ENCODE measurements around the gene GNAO1. TPM values are rescaled to one million over a fixed set of nuclear protein-coding genes. Genes with fewer than 3 reads are reported as not detected.

Gene GNAO1
- total and polyA plus RNA-seq, 2 donors (not counting 1 experiment from before 2014, with no cell fraction given), result 0.13 to 5.1 TPM

- 98% methylated on average over 22 of the region's 26 CpGs for WGBS (ENCODE audit: insufficient coverage)
- intact Hi-C loops (cut with micrococcal nuclease), result no loop called here
- no peaks in the 10 kb centered on the region for H3K9me3 Mint-ChIP-seq (ENCODE audit: insufficient read depth)
Observed at GRCh38 chr16:56363781-56364565, 172.7 kb downstream of the GNAO1 start.

More at GRCh38 chr16:56363781-56364565, 172.7 kb downstream of the GNAO1 start:
- ATAC-seq (ENCODE audit: low read depth), result no peak
- H3K27ac Mint-ChIP-seq, result no peak overlapping the region
- Histone ChIP-seq H3K9me3 (ENCODE audit: control extremely low read depth in 1 of 3, control insufficient read depth in 2 of 3, insufficient read depth in 1 of 3, low read length in 2 of 3) (no peaks in the 10 kb centered on the region), H3K27me3 (replicated peaks in 1 of 4; ENCODE audit: control extremely low read depth in 1 of 4, control insufficient read depth in 3 of 4, insufficient read depth in 4 of 4, low read length in 3 of 4) (no peaks in the 10 kb centered on the region), H3K4me1 (ENCODE audit: control insufficient read depth in 2 of 2, insufficient read depth in 2 of 2, low read length in 2 of 2) (no peaks in the 10 kb centered on the region), H3K9ac (ENCODE audit: low read length) (no peak overlapping the region), H4K20me1 (ENCODE audit: control insufficient read depth, insufficient read depth, low read length, poor library complexity, severe bottlenecking) (peaks cover 24% of the 10 kb centered on the region), H3K79me2 (ENCODE audit: control insufficient read depth, insufficient read depth, low read length) (peaks cover 3% of the 10 kb centered on the region), H3K4me3 (ENCODE audit: control extremely low read depth in 1 of 5, extremely low read depth in 1 of 5, insufficient read depth in 1 of 5, low read depth in 2 of 5, low read length in 4 of 5) (no peak overlapping the region), H3K36me3 (replicated peaks in 1 of 2; ENCODE audit: control extremely low read depth in 1 of 2, control insufficient read depth in 1 of 2, extremely low read depth in 1 of 2, insufficient read depth in 2 of 2, low read length in 1 of 2) (peaks cover 5 to 84% of the 10 kb centered on the region in 2 experiments), H2AFZ (ENCODE audit: insufficient read depth, low read depth, low read length, poor library complexity, severe bottlenecking) (no peak overlapping the region), H3K27ac (ENCODE audit: low read length in 2 of 2) (no peak overlapping the region), H3K4me2 (replicated peaks; ENCODE audit: low read depth, low read length, poor library complexity, severe bottlenecking) (no peak overlapping the region)
- TF ChIP-seq CTCF (IDR thresholded peaks at IDR 0.05) (no peak), EZH2 (IDR thresholded peaks at IDR 0.05; ENCODE audit: borderline replicate concordance, insufficient read depth, low read depth, low read length, poor library complexity, severe bottlenecking) (no peak)
- no peaks in the 10 kb centered on the region for H3K27me3 Mint-ChIP-seq
- ChIA-PET POLR2A (no interaction called here), CTCF (no interaction called here)
- no peak overlapping the region for H3K4me3 Mint-ChIP-seq
- H3K4me1 Mint-ChIP-seq, result peaks cover 3% of the 10 kb centered on the region
- DNase-seq, result no peak

All from B cell (primary cell).